Astrocyte (in vitro differentiated cells and primary cell): Measurements from ENCODE around the gene GRM5.

Experiments
- CTCF ChIP-seq: IDR thresholded peaks from 2 replicates; pipeline ENCODE4 v1.5.1; 2011; ENCODE audit warnings: low read depth, mild to moderate bottlenecking, inconsistent platforms, low read length, moderate library complexity; ENCODE audit not compliant: insufficient read depth
- EZH2 ChIP-seq: IDR thresholded peaks from 2 replicates; pipeline ENCODE4 v1.6.1; 2012; ENCODE audit warnings: mild to moderate bottlenecking, low read length, inconsistent platforms; ENCODE audit not compliant: insufficient read depth

- TF ChIP-seq CTCF (no peak), EZH2 (no peak)
These were observed 255.2 kb downstream of the GRM5 start for GRCh38 chr11:88810420-88811097.
